Right atrium auricular region (tissue), 2 donors: ENCODE data around the gene HGF. TPM values are rescaled to one million over a fixed set of nuclear protein-coding genes. Genes with fewer than 3 reads are reported as not detected.
A peak's percentile ranks its signal among the peaks of the same experiment; 100 is the strongest.

Source experiments
- DNase-seq: peaks from one replicate; pipeline ENCODE4 v3.0.0-alpha.2; 2019; ENCODE audit warnings: low spot score
- H3K27ac ChIP-seq, 2 donors: fragments of 200-600 bp; sonication (generic); 1 replicate in 1 of 2; 2 replicates in 1 of 2; pipeline ENCODE4 v1.5.1; 2016 to 2019
- H3K27me3 ChIP-seq, 2 donors: fragments of 200-600 bp; sonication (generic); one replicate each; pipeline versions ENCODE4 v1.5.1 to v1.6.0; 2017 to 2019
- H3K36me3 ChIP-seq: fragments of 200-600 bp; sonication (generic); one replicate; pipeline ENCODE4 v1.5.1; 2016
- H3K4me1 ChIP-seq, 2 donors: fragments of 200-600 bp; sonication (generic); one replicate each; pipeline versions ENCODE4 v1.5.1 to v1.6.0; 2017 to 2019
- H3K4me3 ChIP-seq, 2 donors: fragments of 200-600 bp; sonication (generic); 1 replicate in 1 of 2; 2 replicates in 1 of 2; pipeline ENCODE4 v1.5.1; 2017 to 2019; ENCODE audit warnings: mild to moderate bottlenecking in 1 of 2, moderate library complexity in 1 of 2
- H3K9me3 ChIP-seq, 2 donors: fragments of 200-600 bp; sonication (generic); one replicate each; pipeline ENCODE4 v1.5.1; 2019
- total RNA-seq, 2 donors: library from RNA; depleted of rRNA; stranded (reverse); fragments of >200 nt; gene quantifications; one replicate each; pipeline ENCODE4 v1.1.0, GENCODE V29; 2016
- TF ChIP-seq, protein P1 (sequence below), 2 donors: fragments of 200-600 bp; sonication (generic); IDR thresholded peaks; one replicate each; pipeline ENCODE4 v1.5.1; 2019; ENCODE audit warnings: antibody characterized with exemption in 2 of 2

HGF gene
- total RNA-seq, 2 donors from 2014 or later: 2.1 to 3.5 TPM

GRCh38 chr7:81666209-81666608, 103.6 kb downstream of the HGF start:
- H3K4me3 ChIP-seq: no peak overlapping the region
- no peaks in the 10 kb centered on the region for H3K27me3 ChIP-seq
- no peaks in the 10 kb centered on the region for H3K36me3 ChIP-seq
- H3K4me1 ChIP-seq: no peaks in the 10 kb centered on the region
- no peak overlapping the region for H3K27ac ChIP-seq
- no peak for DNase-seq
- H3K9me3 ChIP-seq: no peaks in the 10 kb centered on the region
- TF ChIP-seq, protein P1, sequence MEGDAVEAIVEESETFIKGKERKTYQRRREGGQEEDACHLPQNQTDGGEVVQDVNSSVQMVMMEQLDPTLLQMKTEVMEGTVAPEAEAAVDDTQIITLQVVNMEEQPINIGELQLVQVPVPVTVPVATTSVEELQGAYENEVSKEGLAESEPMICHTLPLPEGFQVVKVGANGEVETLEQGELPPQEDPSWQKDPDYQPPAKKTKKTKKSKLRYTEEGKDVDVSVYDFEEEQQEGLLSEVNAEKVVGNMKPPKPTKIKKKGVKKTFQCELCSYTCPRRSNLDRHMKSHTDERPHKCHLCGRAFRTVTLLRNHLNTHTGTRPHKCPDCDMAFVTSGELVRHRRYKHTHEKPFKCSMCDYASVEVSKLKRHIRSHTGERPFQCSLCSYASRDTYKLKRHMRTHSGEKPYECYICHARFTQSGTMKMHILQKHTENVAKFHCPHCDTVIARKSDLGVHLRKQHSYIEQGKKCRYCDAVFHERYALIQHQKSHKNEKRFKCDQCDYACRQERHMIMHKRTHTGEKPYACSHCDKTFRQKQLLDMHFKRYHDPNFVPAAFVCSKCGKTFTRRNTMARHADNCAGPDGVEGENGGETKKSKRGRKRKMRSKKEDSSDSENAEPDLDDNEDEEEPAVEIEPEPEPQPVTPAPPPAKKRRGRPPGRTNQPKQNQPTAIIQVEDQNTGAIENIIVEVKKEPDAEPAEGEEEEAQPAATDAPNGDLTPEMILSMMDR (IDR thresholded peaks at IDR 0.05): no peak

DNA sequence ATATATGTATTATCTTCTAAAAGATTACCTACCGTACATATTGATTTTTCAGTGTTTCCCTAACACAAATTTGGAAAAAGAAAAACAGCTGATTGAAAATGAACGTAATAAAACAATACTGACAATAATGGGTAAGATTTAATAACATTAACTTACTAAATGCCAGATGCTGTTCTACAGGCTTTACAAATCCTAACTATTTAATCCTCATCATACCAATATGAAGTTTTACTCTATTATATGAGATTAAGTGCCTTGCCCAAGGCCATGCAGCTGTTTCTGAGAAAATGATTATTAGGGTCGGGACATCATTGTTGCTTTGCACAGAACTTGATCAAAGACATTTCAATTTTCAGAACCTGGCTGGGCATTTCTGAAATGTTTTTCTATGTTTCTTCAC, 104.6 kb downstream of the HGF start:
- no peaks in the 10 kb centered on the region for H3K9me3 ChIP-seq
- no peak overlapping the region for H3K27ac ChIP-seq
- DNase-seq: no peak
- TF ChIP-seq, protein P1 (IDR thresholded peaks at IDR 0.05): no peak
- H3K4me3 ChIP-seq: no peak overlapping the region
- no peaks in the 10 kb centered on the region for H3K36me3 ChIP-seq
- no peaks in the 10 kb centered on the region for H3K4me1 ChIP-seq
- no peaks in the 10 kb centered on the region for H3K27me3 ChIP-seq

DNA sequence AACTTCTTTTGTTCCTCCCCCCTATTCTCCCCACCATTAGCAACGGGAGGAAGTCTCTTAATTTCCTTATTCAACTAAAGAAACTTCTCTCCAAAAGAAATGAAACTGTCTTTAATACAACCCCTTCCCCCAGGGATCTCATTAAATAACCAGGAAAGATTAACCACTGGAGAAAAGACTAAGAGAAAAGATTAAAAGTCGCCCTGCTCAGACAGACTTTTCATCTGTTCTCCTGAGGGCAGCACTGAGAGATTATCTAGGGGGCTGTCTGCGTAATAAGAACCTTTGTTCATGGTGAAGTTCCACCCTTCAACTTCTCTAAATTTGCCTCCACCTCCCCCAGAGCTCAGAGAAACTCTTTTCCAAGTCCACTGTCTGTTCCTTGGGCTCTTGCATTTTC, 105.5 kb downstream of the HGF start:
- Histone ChIP-seq H3K27ac (peak overlapping the region in 1 of 2 donors; percentile 21), H3K36me3 (no peaks in the 10 kb centered on the region), H3K9me3 (no peaks in the 10 kb centered on the region), H3K4me1 (no peaks in the 10 kb centered on the region), H3K27me3 (no peaks in the 10 kb centered on the region), H3K4me3 (no peak overlapping the region)
- DNase-seq: no peak
- TF ChIP-seq, protein P1 (IDR thresholded peaks at IDR 0.05): no peak

DNA sequence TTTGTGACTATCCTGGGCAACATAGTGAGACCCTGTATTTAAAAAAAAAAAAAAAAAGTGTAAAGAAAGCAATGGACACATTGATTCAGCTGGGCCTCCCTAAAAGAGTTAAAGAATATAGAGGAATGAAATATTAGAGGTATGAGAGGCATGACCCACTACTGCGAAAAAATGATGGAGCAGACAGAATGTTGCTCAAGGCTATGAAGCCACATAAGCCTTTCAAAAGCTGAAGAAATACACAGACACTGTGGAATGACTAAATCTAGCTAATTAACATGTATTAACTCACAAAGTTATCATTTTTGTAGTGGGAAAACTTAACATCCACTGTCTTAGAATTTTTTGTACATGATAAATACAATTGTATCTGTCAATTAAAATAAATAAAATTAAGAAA, 107.3 kb downstream of the HGF start:
- H3K27ac ChIP-seq: no peak overlapping the region
- no peak for DNase-seq
- TF ChIP-seq, protein P1 (IDR thresholded peaks at IDR 0.05): no peak
- no peaks in the 10 kb centered on the region for H3K36me3 ChIP-seq
- no peaks in the 10 kb centered on the region for H3K9me3 ChIP-seq
- no peaks in the 10 kb centered on the region for H3K27me3 ChIP-seq
- no peak overlapping the region for H3K4me3 ChIP-seq
- H3K4me1 ChIP-seq: no peaks in the 10 kb centered on the region

GRCh38 chr7:81659697-81660395, 110.0 kb downstream of the HGF start:
- H3K9me3 ChIP-seq: no peaks in the 10 kb centered on the region
- no peaks in the 10 kb centered on the region for H3K4me1 ChIP-seq
- no peaks in the 10 kb centered on the region for H3K27me3 ChIP-seq
- H3K27ac ChIP-seq: no peak overlapping the region
- TF ChIP-seq, protein P1 (IDR thresholded peaks at IDR 0.05): no peak
- no peak overlapping the region for H3K4me3 ChIP-seq
- no peaks in the 10 kb centered on the region for H3K36me3 ChIP-seq
- DNase-seq: no peak

DNA sequence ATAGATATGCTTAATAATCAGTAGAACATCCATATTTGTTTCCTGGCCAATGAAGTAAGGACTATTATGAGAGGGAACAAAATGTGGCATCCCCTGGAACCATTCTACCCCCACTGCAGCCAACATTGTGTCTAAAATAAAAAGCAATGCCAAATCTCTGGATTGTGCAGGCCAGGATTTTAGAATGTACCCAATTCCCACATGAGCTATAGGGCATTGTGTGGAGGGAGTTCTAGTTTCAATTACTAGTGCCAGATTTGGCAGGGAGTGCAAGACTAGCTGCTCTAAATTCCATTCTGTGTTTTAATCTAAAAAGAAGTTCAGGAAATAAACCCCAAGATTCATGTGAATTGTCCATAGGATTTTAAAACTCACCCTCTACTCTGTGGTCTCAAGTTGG, 112.3 kb downstream of the HGF start:
- H3K27me3 ChIP-seq: no peaks in the 10 kb centered on the region
- TF ChIP-seq, protein P1 (IDR thresholded peaks at IDR 0.05): no peak
- no peak for DNase-seq
- H3K36me3 ChIP-seq: no peaks in the 10 kb centered on the region
- no peaks in the 10 kb centered on the region for H3K4me1 ChIP-seq
- no peak overlapping the region for H3K27ac ChIP-seq
- H3K4me3 ChIP-seq: no peak overlapping the region
- peaks cover 0 to 11% of the 10 kb centered on the region in 2 donors for H3K9me3 ChIP-seq
